CD4-positive, alpha-beta memory T cell (primary cell): Measurements from ENCODE around the gene CASP9. TPM values are rescaled to one million over a fixed set of nuclear protein-coding genes. Genes with fewer than 3 reads are reported as not detected.
A peak's percentile ranks its signal among the peaks of the same experiment; 100 is the strongest.

Source experiments
- CTCF ChIA-PET: fragments of 350-600 bp; sonication (Branson Sonifier 250); formaldehyde crosslinking; loops from one replicate; lab custom pipeline; 2021; ENCODE audit warnings: inconsistent platforms; ENCODE audit not compliant: partially characterized antibody; lab: Charles Lee
- POLR2A ChIA-PET: fragments of 350-600 bp; sonication (Branson Sonifier 250); formaldehyde crosslinking; loops from one replicate; lab custom pipeline; 2021; ENCODE audit not compliant: partially characterized antibody; lab: Charles Lee
- DNase-seq, 5 donors: peaks; one replicate each; pipeline versions ENCODE4 v3.0.0 to v3.0.0-alpha.2; 2020 to 2022; ENCODE audit warnings: mixed read lengths in 1 of 5
- H3K27ac ChIP-seq: one replicate; pipeline ENCODE4 v1.7.0; 2013; ENCODE audit warnings: low read depth, low read length
- H3K27me3 ChIP-seq: 2 replicates; pipeline ENCODE4 v1.7.0; 2013; ENCODE audit warnings: mild to moderate bottlenecking, low read length, moderate library complexity; ENCODE audit not compliant: insufficient read depth
- H3K36me3 ChIP-seq: 2 replicates; pipeline ENCODE4 v1.7.0; 2013; ENCODE audit warnings: mild to moderate bottlenecking, low read length, moderate library complexity; ENCODE audit not compliant: insufficient read depth
- H3K4me1 ChIP-seq: 2 replicates; pipeline ENCODE4 v1.7.0; 2013; ENCODE audit warnings: mild to moderate bottlenecking, low read length, moderate library complexity; ENCODE audit not compliant: insufficient read depth
- H3K4me3 ChIP-seq, 2 donors: one replicate each; pipeline ENCODE4 v1.7.0; 2013; ENCODE audit warnings: low read length in 2 of 2, mild to moderate bottlenecking in 1 of 2
- H3K9me3 ChIP-seq, 2 donors: one replicate each; pipeline ENCODE4 v1.7.0; 2013; ENCODE audit warnings: low read length in 2 of 2, control low read depth in 1 of 2; ENCODE audit not compliant: control insufficient read depth in 1 of 2
- H3K27ac Mint-ChIP-seq, 7 donors: one replicate each; pipeline ENCODE4 v1.8.0; 2020 to 2021; ENCODE audit warnings: mixed read lengths in 7 of 7, mild to moderate bottlenecking in 6 of 7, inconsistent platforms in 3 of 7, moderate library complexity in 3 of 7
- H3K27me3 Mint-ChIP-seq, 2 donors: one replicate each; pipeline ENCODE4 v1.8.0; 2020 to 2021; ENCODE audit warnings: mixed read lengths in 2 of 2
- H3K36me3 Mint-ChIP-seq, 2 donors: one replicate each; pipeline ENCODE4 v1.8.0; 2020 to 2021; ENCODE audit warnings: mixed read lengths in 2 of 2, inconsistent platforms in 1 of 2, mild to moderate bottlenecking in 1 of 2
- H3K4me1 Mint-ChIP-seq, 4 donors: one replicate each; pipeline ENCODE4 v1.8.0; 2020 to 2021; ENCODE audit warnings: mixed read lengths in 4 of 4, mild to moderate bottlenecking in 1 of 4
- H3K4me3 Mint-ChIP-seq, 8 donors: one replicate each; pipeline ENCODE4 v1.8.0; 2020 to 2021; ENCODE audit warnings: mixed read lengths in 8 of 8, mild to moderate bottlenecking in 7 of 8, moderate library complexity in 6 of 8, inconsistent platforms in 3 of 8
- H3K9me3 Mint-ChIP-seq, 8 donors: one replicate each; pipeline ENCODE4 v1.8.0; 2020 to 2021; ENCODE audit warnings: mixed read lengths in 8 of 8, mild to moderate bottlenecking in 5 of 8, inconsistent platforms in 3 of 8, moderate library complexity in 1 of 8
- intact Hi-C: fragments of 100-400 bp; cut with micrococcal nuclease; formaldehyde crosslinking; loops from one replicate; pipeline ENCODE4 v1.15.1; 2023
- polyA plus RNA-seq, 2 donors: library from polyadenylated mRNA; unstranded; fragments of 300-500 nt; fragmentation: Illumina TruSeq; gene quantifications; one replicate each; pipeline ENCODE4 v1.2.3, GENCODE V29; 2021
- total RNA-seq, 2 experiments: library from RNA; stranded (reverse); gene quantifications; one replicate each; pipeline ENCODE4 v1.2.3, GENCODE V29; 2021

CASP9 gene
- total and polyA plus RNA-seq, 4 experiments from 2014 or later = 8.3 to 11.7 (median 10.0) TPM

GRCh38 chr1:15453734-15454133, 70.3 kb downstream of the CASP9 start:
- no peaks in the 10 kb centered on the region for H3K27me3 ChIP-seq
- CTCF ChIA-PET = no interaction called here
- Mint-ChIP-seq H3K36me3 (no peaks in the 10 kb centered on the region), H3K9me3 (no peaks in the 10 kb centered on the region), H3K4me1 (no peaks in the 10 kb centered on the region), H3K4me3 (no peak overlapping the region), H3K27me3 (peaks cover 5 to 12% of the 10 kb centered on the region in 2 donors), H3K27ac (no peak overlapping the region)
- H3K9me3 ChIP-seq = no peaks in the 10 kb centered on the region
- intact Hi-C loops = no loop called here
- H3K4me3 ChIP-seq = no peak overlapping the region
- POLR2A ChIA-PET = no interaction called here
- no peaks in the 10 kb centered on the region for H3K36me3 ChIP-seq
- no peaks in the 10 kb centered on the region for H3K4me1 ChIP-seq
- H3K27ac ChIP-seq = no peak overlapping the region
- no peak for DNase-seq

GRCh38 chr1:15452866-15453571, 71.0 kb downstream of the CASP9 start:
- no peak overlapping the region for H3K4me3 ChIP-seq
- POLR2A ChIA-PET = no interaction called here
- H3K27me3 Mint-ChIP-seq = peaks cover 5 to 12% of the 10 kb centered on the region in 2 donors
- DNase-seq = no peak
- CTCF ChIA-PET = no interaction called here
- no peak overlapping the region for H3K27ac Mint-ChIP-seq
- no peaks in the 10 kb centered on the region for H3K9me3 ChIP-seq
- H3K27ac ChIP-seq = no peak overlapping the region
- no peaks in the 10 kb centered on the region for H3K4me1 Mint-ChIP-seq
- no peaks in the 10 kb centered on the region for H3K9me3 Mint-ChIP-seq
- H3K4me1 ChIP-seq = no peaks in the 10 kb centered on the region
- H3K36me3 Mint-ChIP-seq = no peaks in the 10 kb centered on the region
- H3K36me3 ChIP-seq = no peaks in the 10 kb centered on the region
- no peak overlapping the region for H3K4me3 Mint-ChIP-seq
- intact Hi-C loops = no loop called here
- no peaks in the 10 kb centered on the region for H3K27me3 ChIP-seq

- H3K27me3 Mint-ChIP-seq = peaks cover 6 to 11% of the 10 kb centered on the region in 2 donors
- Histone ChIP-seq H3K9me3 (no peaks in the 10 kb centered on the region), H3K4me3 (no peak overlapping the region), H3K27ac (no peak overlapping the region), H3K27me3 (no peaks in the 10 kb centered on the region), H3K36me3 (no peaks in the 10 kb centered on the region), H3K4me1 (no peaks in the 10 kb centered on the region)
- H3K27ac Mint-ChIP-seq = no peak overlapping the region
- ChIA-PET POLR2A (no interaction called here), CTCF (no interaction called here)
- H3K36me3 Mint-ChIP-seq = no peaks in the 10 kb centered on the region
- H3K9me3 Mint-ChIP-seq = no peaks in the 10 kb centered on the region
- H3K4me3 Mint-ChIP-seq = no peak overlapping the region
- intact Hi-C loops = no loop called here
- DNase-seq = no peak
- no peaks in the 10 kb centered on the region for H3K4me1 Mint-ChIP-seq
Observed at GRCh38 chr1:15452216-15452615, 71.8 kb downstream of the CASP9 start.

- Histone ChIP-seq H3K27me3 (no peaks in the 10 kb centered on the region), H3K4me3 (no peak overlapping the region), H3K36me3 (no peaks in the 10 kb centered on the region), H3K27ac (no peak overlapping the region), H3K4me1 (no peaks in the 10 kb centered on the region), H3K9me3 (no peaks in the 10 kb centered on the region)
- no peak overlapping the region for H3K4me3 Mint-ChIP-seq
- ChIA-PET POLR2A (no interaction called here), CTCF (no interaction called here)
- H3K9me3 Mint-ChIP-seq = no peaks in the 10 kb centered on the region
- intact Hi-C loops = no loop called here
- no peaks in the 10 kb centered on the region for H3K36me3 Mint-ChIP-seq
- peaks cover 4 to 5% of the 10 kb centered on the region in 2 donors for H3K27me3 Mint-ChIP-seq
- H3K4me1 Mint-ChIP-seq = no peaks in the 10 kb centered on the region
- H3K27ac Mint-ChIP-seq = no peak overlapping the region
- DNase-seq = no peak
Observed at GRCh38 chr1:15451014-15451722, 72.8 kb downstream of the CASP9 start.

GRCh38 chr1:15449567-15449966, 74.4 kb downstream of the CASP9 start:
- Histone ChIP-seq H3K9me3 (no peaks in the 10 kb centered on the region), H3K27me3 (no peaks in the 10 kb centered on the region), H3K36me3 (no peaks in the 10 kb centered on the region), H3K4me1 (no peaks in the 10 kb centered on the region), H3K27ac (no peak overlapping the region), H3K4me3 (no peak overlapping the region)
- peaks cover 0 to 4% (median under 1%) of the 10 kb centered on the region in 4 donors for H3K4me1 Mint-ChIP-seq
- DNase-seq = no peak
- no peak overlapping the region for H3K4me3 Mint-ChIP-seq
- ChIA-PET POLR2A (no interaction called here), CTCF (no interaction called here)
- intact Hi-C loops = no loop called here
- H3K27ac Mint-ChIP-seq = peak overlapping the region in 1 of 7 donors; percentile 46
- H3K36me3 Mint-ChIP-seq = no peaks in the 10 kb centered on the region
- peaks cover 4 to 7% of the 10 kb centered on the region in 2 donors for H3K27me3 Mint-ChIP-seq
- no peaks in the 10 kb centered on the region for H3K9me3 Mint-ChIP-seq

GRCh38 chr1:15448877-15449462, 75.0 kb downstream of the CASP9 start:
- Histone ChIP-seq H3K4me1 (no peaks in the 10 kb centered on the region), H3K9me3 (no peaks in the 10 kb centered on the region), H3K36me3 (no peaks in the 10 kb centered on the region), H3K4me3 (no peak overlapping the region), H3K27ac (no peak overlapping the region), H3K27me3 (no peaks in the 10 kb centered on the region)
- DNase-seq = no peak
- Mint-ChIP-seq H3K4me1 (peaks cover 0 to 4% (median under 1%) of the 10 kb centered on the region in 4 donors), H3K36me3 (no peaks in the 10 kb centered on the region), H3K4me3 (no peak overlapping the region), H3K27me3 (peaks cover 4 to 7% of the 10 kb centered on the region in 2 donors), H3K27ac (no peak overlapping the region), H3K9me3 (no peaks in the 10 kb centered on the region)
- intact Hi-C loops = no loop called here
- ChIA-PET POLR2A (no interaction called here), CTCF (interaction anchor here (0.5 kb wide), 1 partner anchor 153 kb away, joined by 3 read pairs; no protein-coding TSS in a partner anchor)

- H3K4me3 Mint-ChIP-seq = peak overlapping the region in 1 of 8 donors; percentile 40
- intact Hi-C loops = no loop called here
- CTCF ChIA-PET = no interaction called here
- Histone ChIP-seq H3K27me3 (no peaks in the 10 kb centered on the region), H3K27ac (no peak overlapping the region), H3K36me3 (no peaks in the 10 kb centered on the region), H3K4me1 (no peaks in the 10 kb centered on the region), H3K9me3 (no peaks in the 10 kb centered on the region), H3K4me3 (no peak overlapping the region)
- no peaks in the 10 kb centered on the region for H3K9me3 Mint-ChIP-seq
- H3K4me1 Mint-ChIP-seq = peaks cover 0 to 4% (median under 1%) of the 10 kb centered on the region in 4 donors
- POLR2A ChIA-PET = no interaction called here
- DNase-seq = no peak
- no peaks in the 10 kb centered on the region for H3K36me3 Mint-ChIP-seq
- H3K27me3 Mint-ChIP-seq = peaks cover 3 to 9% of the 10 kb centered on the region in 2 donors
- H3K27ac Mint-ChIP-seq = peak overlapping the region in 1 of 7 donors; percentile 35
Observed at GRCh38 chr1:15446212-15446611, 77.8 kb downstream of the CASP9 start.
